ENCODE results near the gene TACSTD2.

DNA sequence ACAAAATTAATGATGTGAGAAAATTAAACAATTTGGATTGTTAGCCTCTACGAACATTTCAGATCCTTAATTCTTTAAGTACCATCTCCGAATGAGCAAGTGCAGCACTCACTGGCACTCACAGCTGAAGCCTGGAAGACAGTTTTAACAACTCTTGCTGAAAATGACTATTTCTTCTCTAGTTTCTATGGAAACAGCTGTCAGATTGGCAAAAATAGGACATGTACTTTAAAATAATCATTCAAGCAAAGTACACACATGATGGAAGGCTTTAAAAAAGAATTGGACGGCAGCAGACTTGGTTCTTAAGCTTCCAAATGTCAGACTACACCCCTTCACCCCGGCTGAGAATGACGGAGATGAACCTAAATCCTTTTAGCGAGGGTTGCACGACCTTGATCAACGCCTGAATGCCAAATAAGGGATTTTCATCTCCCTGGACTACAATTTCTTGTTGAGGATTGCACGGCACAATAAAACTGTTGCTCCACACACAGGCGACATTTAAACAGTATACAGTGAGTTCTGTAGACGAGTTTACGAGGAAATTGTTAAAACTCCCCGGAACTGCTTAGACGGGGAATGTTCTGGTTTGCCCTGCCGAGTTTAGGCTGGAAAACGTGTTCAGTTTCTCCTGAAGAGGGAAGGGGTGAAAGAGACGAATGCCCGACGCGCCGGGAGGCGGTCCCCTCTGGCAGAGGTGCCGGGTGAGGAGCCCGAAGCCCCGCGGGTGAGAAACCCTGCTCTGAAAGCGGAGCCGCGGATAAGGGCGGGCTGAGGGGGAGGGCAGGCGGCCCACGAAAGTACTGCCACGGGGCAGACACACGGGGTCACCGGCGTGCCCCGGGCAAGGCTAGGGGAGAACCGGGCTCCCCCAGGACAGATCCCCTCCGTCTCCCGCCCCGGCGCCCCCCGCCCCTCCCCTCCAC lies 31.2 kb downstream of the TACSTD2 start:
- TF ChIP-seq CTCF (IDR thresholded peaks at IDR 0.05; ENCODE audit: insufficient read depth, low read length) (no peak), POLR2AphosphoS5 (IDR thresholded peaks at IDR 0.05; ENCODE audit: low read depth) (no peak), REST (IDR thresholded peaks at IDR 0.05; ENCODE audit: insufficient replicate concordance, low read depth) (no peak), GABPA (IDR thresholded peaks at IDR 0.05; ENCODE audit: low read depth) (no peak)
